IMR-90 (cell line): Measurements from ENCODE around the gene DGKZ. TPM values are rescaled to one million over a fixed set of nuclear protein-coding genes. Genes with fewer than 3 reads are reported as not detected.

ENCODE experiments used
- ATAC-seq: fragments of 200-7000 bp; cut with Tn5 transposase; 2 replicates; pipeline ENCODE4 v1.9.1; 2020; ENCODE audit warnings: low read depth, mild to moderate bottlenecking, moderate library complexity
- BruUV-seq: library from RNA; stranded (reverse); fragments of 400-500 nt; replicated peaks from 2 replicates; lab custom pipeline; 2021; lab: Mats Ljungman, UMichigan
- CTCF ChIA-PET: fragments of 300-600 bp; formaldehyde crosslinking; extraction: SDS; loops from one replicate; lab custom pipeline; 2021; ENCODE audit warnings: antibody characterized with exemption; lab: Yijun Ruan, JAX
- POLR2A ChIA-PET: fragments of 300-600 bp; sonication (Branson Sonifier 250); formaldehyde crosslinking; loops from one replicate; lab custom pipeline; 2022; ENCODE audit warnings: antibody characterized with exemption; ENCODE audit not compliant: unreplicated experiment; lab: Charles Lee
- DNase-seq: peaks from one replicate; pipeline ENCODE4 v3.0.0; 2013
- H2AFZ ChIP-seq: replicated peaks from 2 replicates; pipeline ENCODE3; 2013; ENCODE audit warnings: low read length, mild to moderate bottlenecking; ENCODE audit not compliant: poor library complexity
- H2AK5ac ChIP-seq: 2 replicates; pipeline ENCODE4 v1.6.1; 2013; ENCODE audit warnings: low read depth, low read length, inconsistent platforms
- H2AK9ac ChIP-seq: replicated peaks from 2 replicates; pipeline ENCODE3; 2013; ENCODE audit warnings: mild to moderate bottlenecking, low read depth, low read length, moderate library complexity; ENCODE audit not compliant: poor library complexity
- H2BK120ac ChIP-seq: 2 replicates; pipeline ENCODE4 v1.6.1; 2013; ENCODE audit warnings: low read depth, low read length, inconsistent platforms
- H2BK15ac ChIP-seq: 3 replicates; pipeline ENCODE4 v1.6.1; 2013; ENCODE audit warnings: low read depth, low read length, inconsistent platforms
- H2BK20ac ChIP-seq: 2 replicates; pipeline ENCODE4 v1.6.1; 2013; ENCODE audit warnings: low read depth, mild to moderate bottlenecking, inconsistent platforms, low read length, moderate library complexity
- H2BK5ac ChIP-seq: 2 replicates; pipeline ENCODE4 v1.6.1; 2013; ENCODE audit warnings: mild to moderate bottlenecking, low read depth, low read length, inconsistent platforms; ENCODE audit not compliant: poor library complexity, severe bottlenecking
- H3K14ac ChIP-seq: replicated peaks from 2 replicates; pipeline ENCODE4 v1.6.1; 2013; ENCODE audit warnings: low read depth, low read length, inconsistent platforms
- H3K18ac ChIP-seq: 2 replicates; pipeline ENCODE4 v1.6.1; 2013; ENCODE audit warnings: low read depth, low read length, control low read depth
- H3K23ac ChIP-seq: 2 replicates; pipeline ENCODE4 v1.6.1; 2013; ENCODE audit warnings: low read depth, low read length, inconsistent platforms
- H3K27ac ChIP-seq: 2 replicates; pipeline ENCODE4 v1.5.1; 2013; ENCODE audit warnings: mild to moderate bottlenecking, control low read depth, low read length; ENCODE audit not compliant: insufficient read depth
- H3K27me3 ChIP-seq: 2 replicates; pipeline ENCODE4 v1.6.1; 2013; ENCODE audit warnings: low read length; ENCODE audit not compliant: control insufficient read depth, insufficient read depth
- H3K36me3 ChIP-seq: 2 replicates; pipeline ENCODE4 v1.6.1; 2013; ENCODE audit warnings: low read length, mixed read lengths; ENCODE audit not compliant: control insufficient read depth, insufficient read depth
- H3K4ac ChIP-seq: 2 replicates; pipeline ENCODE4 v1.6.1; 2013; ENCODE audit warnings: low read depth, low read length, inconsistent platforms
- H3K4me1 ChIP-seq: 2 replicates; pipeline ENCODE4 v1.6.1; 2013; ENCODE audit warnings: low read length, mixed read lengths; ENCODE audit not compliant: control insufficient read depth, insufficient read depth
- H3K4me2 ChIP-seq: 2 replicates; pipeline ENCODE4 v1.6.1; 2013; ENCODE audit warnings: low read depth, mild to moderate bottlenecking, control low read depth, low read length, moderate library complexity
- H3K4me3 ChIP-seq: 2 replicates; pipeline ENCODE4 v1.5.1; 2013; ENCODE audit warnings: low read depth, mild to moderate bottlenecking, control low read depth, low read length, moderate library complexity; ENCODE audit not compliant: insufficient read depth
- H3K56ac ChIP-seq: 2 replicates; pipeline ENCODE4 v1.6.1; 2013; ENCODE audit warnings: low read length, inconsistent platforms; ENCODE audit not compliant: insufficient read depth; ENCODE audit errors: extremely low read depth
- H3K79me1 ChIP-seq, 2 experiments: 2 replicates each; pipeline ENCODE4 v1.6.1; 2013; ENCODE audit warnings: low read length in 2 of 2, inconsistent platforms in 1 of 2, low read depth in 1 of 2
- H3K9ac ChIP-seq: 2 replicates; pipeline ENCODE4 v1.6.1; 2013; ENCODE audit warnings: low read depth, low read length, control low read depth
- H3K9me1 ChIP-seq: 2 replicates; pipeline ENCODE4 v1.6.1; 2013; ENCODE audit warnings: low read length, inconsistent platforms; ENCODE audit not compliant: insufficient read depth
- H3K9me3 ChIP-seq: 2 replicates; pipeline ENCODE4 v1.6.1; 2013; ENCODE audit warnings: low read length; ENCODE audit not compliant: control insufficient read depth, insufficient read depth
- H4K20me1 ChIP-seq: 2 replicates; pipeline ENCODE4 v1.6.1; 2013; ENCODE audit warnings: low read length, inconsistent platforms; ENCODE audit not compliant: insufficient read depth
- H4K5ac ChIP-seq: 2 replicates; pipeline ENCODE4 v1.6.1; 2013; ENCODE audit warnings: mild to moderate bottlenecking, low read depth, low read length, control low read depth
- H4K8ac ChIP-seq, 2 experiments: 2 replicates each; pipeline ENCODE4 v1.6.1; 2013; ENCODE audit warnings: low read depth in 2 of 2, low read length in 2 of 2, control low read depth in 1 of 2, inconsistent platforms in 1 of 2
- H4K91ac ChIP-seq: 2 replicates; pipeline ENCODE4 v1.6.1; 2013; ENCODE audit warnings: low read depth, low read length, inconsistent platforms; ENCODE audit not compliant: insufficient read depth
- BHLHE40 ChIP-seq: fragments of 150-350 bp; IDR thresholded peaks from 2 replicates; pipeline ENCODE4 v1.6.1; 2016; ENCODE audit warnings: mild to moderate bottlenecking, low read depth, low read length
- CEBPB ChIP-seq: IDR thresholded peaks from 2 replicates; pipeline ENCODE4 v1.6.1; 2012; ENCODE audit warnings: low read depth, low read length, improper control_type of control experiment
- CHD1 ChIP-seq: IDR thresholded peaks from 2 replicates; pipeline ENCODE4 v1.6.1; 2012; ENCODE audit warnings: low read depth, low read length, improper control_type of control experiment
- CTCF ChIP-seq: conservative IDR thresholded peaks from 2 replicates; pipeline ENCODE4 v1.5.1; 2012; ENCODE audit warnings: mild to moderate bottlenecking, low read depth, low read length, improper control_type of control experiment
- MAFK ChIP-seq: IDR thresholded peaks from 2 replicates; pipeline ENCODE4 v1.6.1; 2012; ENCODE audit warnings: low read depth, low read length, improper control_type of control experiment
- MAZ ChIP-seq: IDR thresholded peaks from 2 replicates; pipeline ENCODE4 v1.6.1; 2012; ENCODE audit warnings: low read depth, mild to moderate bottlenecking, low read length, improper control_type of control experiment, moderate library complexity, borderline replicate concordance
- MXI1 ChIP-seq: IDR thresholded peaks from 2 replicates; pipeline ENCODE4 v1.6.1; 2012; ENCODE audit warnings: low read depth, mild to moderate bottlenecking, low read length, moderate library complexity, borderline replicate concordance
- USF2 ChIP-seq: fragments of 150-350 bp; IDR thresholded peaks from 2 replicates; pipeline ENCODE4 v1.6.1; 2017; ENCODE audit warnings: mild to moderate bottlenecking, antibody characterized with exemption, low read length, low read depth
- WGBS, 2 experiments: methylation state at CpG; one replicate each; pipeline versions ENCODE4 v1.1.5 to v1.1.7; 2013; ENCODE audit warnings: missing lambda C conversion rate in 2 of 2; ENCODE audit not compliant: insufficient read length in 1 of 2; ENCODE audit errors: extremely low coverage in 2 of 2; 5-methylcytosine and 5-hydroxymethylcytosine counted together
- dilution Hi-C: fragments of 300-500 bp; cut with HindIII; formaldehyde crosslinking; loops from one replicate; pipeline ENCODE4 v1.14.3; 2018; ENCODE audit warnings: low sequenced_read_pairs; ENCODE audit not compliant: unreplicated experiment
- in situ Hi-C: fragments of 300-500 bp; cut with MboI; formaldehyde crosslinking; loops from 3 replicates; pipeline ENCODE4 v1.14.3; 2019; ENCODE audit warnings: low sequenced_read_pairs, inconsistent platforms, mixed read lengths
- intact Hi-C: fragments of 100-400 bp; cut with micrococcal nuclease; formaldehyde crosslinking; loops from 2 replicates; pipeline ENCODE4 v1.10.0; 2022
- polyA plus RNA-seq, 3 experiments: library from polyadenylated mRNA; depleted of rRNA; stranded (reverse); fragments of >200 nt; gene quantifications; 2 replicates each; pipeline ENCODE4 v1.2.3, GENCODE V29; 2012; ENCODE audit warnings: low replicate concordance in 1 of 3
- total RNA-seq: library from RNA; depleted of rRNA; stranded (reverse); fragments of >200 nt; gene quantifications from 2 replicates; pipeline ENCODE4 v1.2.3, GENCODE V29; 2012

DGKZ gene
- total and polyA plus RNA-seq, 2 of the 4 experiments (the other 2 are of a cell fraction): 46.8 to 62.0 TPM

GRCh38 chr11:46407635-46408034 lies 60.4 kb downstream of the DGKZ start:
- Histone ChIP-seq H3K4ac (no peak overlapping the region), H2BK120ac (no peak overlapping the region), H3K27ac (no peak overlapping the region), H3K14ac (no peak overlapping the region), H3K18ac (no peak overlapping the region), H2AK5ac (no peak overlapping the region), H3K4me1 (peaks cover 8% of the 10 kb centered on the region; the same call in 1 of the 2 replicates), H3K9me1 (peaks cover 11% of the 10 kb centered on the region), H2BK15ac (no peak overlapping the region), H3K4me3 (no peak overlapping the region), H4K5ac (no peak overlapping the region), H3K27me3 (no peaks in the 10 kb centered on the region), H4K20me1 (no peaks in the 10 kb centered on the region; the same call in 1 of the 2 replicates), H3K4me2 (no peak overlapping the region), H4K8ac (no peak overlapping the region), H3K36me3 (peaks cover 27% of the 10 kb centered on the region), H3K9me3 (no peaks in the 10 kb centered on the region), H2BK20ac (no peak overlapping the region), H2BK5ac (no peak overlapping the region), H3K9ac (no peak overlapping the region), H3K23ac (no peak overlapping the region), H3K79me1 (peaks cover 0 to 12% of the 10 kb centered on the region in 2 experiments; a peak in 3 of 4 replicates), H2AFZ (no peak overlapping the region), H2AK9ac (no peak overlapping the region), H4K91ac (no peak overlapping the region), H3K56ac (no peak overlapping the region)
- TF ChIP-seq CTCF (no peak), USF2 (no peak), MAFK (no peak), CEBPB (no peak), MXI1 (no peak), CHD1 (no peak), BHLHE40 (no peak), MAZ (no peak)
- ChIA-PET POLR2A (no interaction called here), CTCF (no interaction called here)
- in situ Hi-C loops (no loop called here), dilution Hi-C loops (no loop called here), intact Hi-C loops (no loop called here)
- TSS peak; percentile 41 for BruUV-seq
- ATAC-seq: no peak
- DNase-seq: no peak
- WGBS, 2 experiments: 67% methylated on average over 5 of the region's 10 CpGs; no CpG with 5 or more reads in 1 of the 2 experiments
